DND-41 (cell line): ENCODE data around the gene VPS50.

Source experiments
- ATAC-seq: fragments of 200-7000 bp; cut with Tn5 transposase; 3 replicates; pipeline ENCODE4 v1.9.1; 2021; ENCODE audit warnings: low read depth; ENCODE audit not compliant: insufficient read depth
- DNase-seq: peaks from one replicate; pipeline ENCODE4 v3.0.0-alpha.2; 2020
- H2AFZ ChIP-seq: 2 replicates; pipeline ENCODE4 v1.6.0; 2012; ENCODE audit warnings: low read depth, low read length
- H3K27ac ChIP-seq: 2 replicates; pipeline ENCODE4 v1.5.1; 2012; ENCODE audit warnings: low read length, inconsistent platforms
- H3K27me3 ChIP-seq: fragments of 200-600 bp; sonication (generic); 2 replicates; pipeline ENCODE4 v1.6.0; 2012; ENCODE audit warnings: low read length, mild to moderate bottlenecking, inconsistent platforms; ENCODE audit not compliant: insufficient read depth, poor library complexity
- H3K36me3 ChIP-seq: 2 replicates; pipeline ENCODE4 v1.5.1; 2012; ENCODE audit warnings: low read length, inconsistent platforms; ENCODE audit not compliant: insufficient read depth
- H3K4me1 ChIP-seq: 2 replicates; pipeline ENCODE4 v1.5.1; 2012; ENCODE audit warnings: mild to moderate bottlenecking, low read length; ENCODE audit not compliant: insufficient read depth
- H3K4me2 ChIP-seq: 2 replicates; pipeline ENCODE4 v1.6.0; 2012; ENCODE audit warnings: mild to moderate bottlenecking, moderate library complexity, low read length, inconsistent platforms; ENCODE audit not compliant: insufficient read depth
- H3K4me3 ChIP-seq, 2 experiments: fragments of 200-600 bp in 1 of 2; shearing (Covaris generic) in 1 of 2; 2 replicates each; pipeline ENCODE4 v1.5.1; 2012 to 2016; ENCODE audit warnings: inconsistent platforms in 2 of 2, low read length in 2 of 2, mild to moderate bottlenecking in 2 of 2, low read depth in 1 of 2, moderate library complexity in 1 of 2
- H3K79me2 ChIP-seq: 2 replicates; pipeline ENCODE4 v1.6.0; 2012; ENCODE audit warnings: low read length, inconsistent platforms; ENCODE audit not compliant: insufficient read depth
- H3K9ac ChIP-seq: 2 replicates; pipeline ENCODE4 v1.6.0; 2012; ENCODE audit warnings: low read depth, mild to moderate bottlenecking, inconsistent platforms, low read length, moderate library complexity
- H3K9me3 ChIP-seq: 2 replicates; pipeline ENCODE4 v1.5.1; 2012; ENCODE audit warnings: low read length, moderate library complexity, mild to moderate bottlenecking, inconsistent platforms; ENCODE audit not compliant: insufficient read depth, severe bottlenecking
- H4K20me1 ChIP-seq: 2 replicates; pipeline ENCODE4 v1.6.0; 2012; ENCODE audit warnings: low read length; ENCODE audit not compliant: insufficient read depth
- EZH2 ChIP-seq: IDR thresholded peaks from 3 replicates; pipeline ENCODE4 v1.6.1; 2012; ENCODE audit warnings: borderline replicate concordance, low read depth, mild to moderate bottlenecking, moderate library complexity, low read length, inconsistent platforms; ENCODE audit not compliant: severe bottlenecking
- TF ChIP-seq, protein P1 (sequence below): IDR thresholded peaks from 2 replicates; pipeline ENCODE4 v1.5.1; 2012; ENCODE audit warnings: borderline replicate concordance, low read length, moderate library complexity, mild to moderate bottlenecking; ENCODE audit not compliant: poor library complexity, severe bottlenecking; ENCODE audit errors: extremely low read depth

VPS50 gene

GRCh38 chr7:93188870-93189634 lies 43.1 kb upstream of the VPS50 start:
- Histone ChIP-seq H3K9me3 (no peaks in the 10 kb centered on the region), H3K4me2 (no peak overlapping the region), H2AFZ (no peak overlapping the region), H3K4me3 (no peak overlapping the region), H3K79me2 (no peaks in the 10 kb centered on the region), H3K27ac (no peak overlapping the region), H3K9ac (no peak overlapping the region), H3K36me3 (no peaks in the 10 kb centered on the region), H3K27me3 (peaks cover 18% of the 10 kb centered on the region), H3K4me1 (no peaks in the 10 kb centered on the region), H4K20me1 (no peaks in the 10 kb centered on the region)
- DNase-seq, result no peak
- no peak for TF ChIP-seq EZH2
- TF ChIP-seq, protein P1, sequence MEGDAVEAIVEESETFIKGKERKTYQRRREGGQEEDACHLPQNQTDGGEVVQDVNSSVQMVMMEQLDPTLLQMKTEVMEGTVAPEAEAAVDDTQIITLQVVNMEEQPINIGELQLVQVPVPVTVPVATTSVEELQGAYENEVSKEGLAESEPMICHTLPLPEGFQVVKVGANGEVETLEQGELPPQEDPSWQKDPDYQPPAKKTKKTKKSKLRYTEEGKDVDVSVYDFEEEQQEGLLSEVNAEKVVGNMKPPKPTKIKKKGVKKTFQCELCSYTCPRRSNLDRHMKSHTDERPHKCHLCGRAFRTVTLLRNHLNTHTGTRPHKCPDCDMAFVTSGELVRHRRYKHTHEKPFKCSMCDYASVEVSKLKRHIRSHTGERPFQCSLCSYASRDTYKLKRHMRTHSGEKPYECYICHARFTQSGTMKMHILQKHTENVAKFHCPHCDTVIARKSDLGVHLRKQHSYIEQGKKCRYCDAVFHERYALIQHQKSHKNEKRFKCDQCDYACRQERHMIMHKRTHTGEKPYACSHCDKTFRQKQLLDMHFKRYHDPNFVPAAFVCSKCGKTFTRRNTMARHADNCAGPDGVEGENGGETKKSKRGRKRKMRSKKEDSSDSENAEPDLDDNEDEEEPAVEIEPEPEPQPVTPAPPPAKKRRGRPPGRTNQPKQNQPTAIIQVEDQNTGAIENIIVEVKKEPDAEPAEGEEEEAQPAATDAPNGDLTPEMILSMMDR, result no peak
- no peak for ATAC-seq

- H3K27me3 ChIP-seq, result peaks cover 15% of the 10 kb centered on the region
- ATAC-seq (no peak), DNase-seq (no peak)
- no peak overlapping the region for H2AFZ ChIP-seq
- no peaks in the 10 kb centered on the region for H3K9me3 ChIP-seq
- H3K79me2 ChIP-seq, result no peaks in the 10 kb centered on the region
- H3K36me3 ChIP-seq, result no peaks in the 10 kb centered on the region
- no peak overlapping the region for H3K9ac ChIP-seq
- no peak overlapping the region for H3K4me2 ChIP-seq
- TF ChIP-seq, protein P1, result no peak
- TF ChIP-seq EZH2, result no peak
- H4K20me1 ChIP-seq, result no peaks in the 10 kb centered on the region
- no peaks in the 10 kb centered on the region for H3K4me1 ChIP-seq
- no peak overlapping the region for H3K4me3 ChIP-seq
- no peak overlapping the region for H3K27ac ChIP-seq
Observed at GRCh38 chr7:93194386-93194785, 37.8 kb upstream of the VPS50 start.

GRCh38 chr7:93196336-93196735 lies 35.8 kb upstream of the VPS50 start:
- no peak overlapping the region for H2AFZ ChIP-seq
- no peak overlapping the region for H3K4me3 ChIP-seq
- H3K27me3 ChIP-seq, result peaks cover 8% of the 10 kb centered on the region
- no peaks in the 10 kb centered on the region for H3K79me2 ChIP-seq
- DNase-seq, result no peak
- no peak for ATAC-seq
- no peak overlapping the region for H3K4me2 ChIP-seq
- no peaks in the 10 kb centered on the region for H4K20me1 ChIP-seq
- no peaks in the 10 kb centered on the region for H3K36me3 ChIP-seq
- TF ChIP-seq, protein P1, result no peak
- TF ChIP-seq EZH2, result no peak
- no peaks in the 10 kb centered on the region for H3K4me1 ChIP-seq
- H3K27ac ChIP-seq, result no peak overlapping the region
- H3K9me3 ChIP-seq, result no peaks in the 10 kb centered on the region
- H3K9ac ChIP-seq, result no peak overlapping the region
